Transverse colon (tissue), 4 donors: ENCODE results near the gene CCDC50.

Source experiments
- CTCF ChIP-seq, 5 experiments: fragments of 200-600 bp in 3 of 5; fragments of 450-650 bp in 2 of 5; sonication (generic) in 3 of 5; IDR thresholded peaks; 1 replicate in 2 of 5; 2 replicates in 3 of 5; pipeline ENCODE4 v1.5.1; 2016 to 2017; ENCODE audit warnings: antibody characterized with exemption in 5 of 5, inconsistent platforms in 3 of 5, mild to moderate bottlenecking in 2 of 5, moderate library complexity in 1 of 5
- EP300 ChIP-seq: sonication (generic); formaldehyde crosslinking; IDR thresholded peaks from one replicate; pipeline ENCODE4 v1.6.1; 2017; ENCODE audit warnings: antibody characterized with exemption, low read depth
- POLR2A ChIP-seq: fragments of 450-650 bp; IDR thresholded peaks from one replicate; pipeline ENCODE4 v1.6.1; 2016; ENCODE audit warnings: antibody characterized with exemption, mild to moderate bottlenecking, moderate library complexity
- POLR2AphosphoS5 ChIP-seq, 3 donors: sonication (generic); formaldehyde crosslinking; IDR thresholded peaks; one replicate each; pipeline ENCODE4 v1.6.1; 2016; ENCODE audit warnings: antibody characterized with exemption in 3 of 3

DNA sequence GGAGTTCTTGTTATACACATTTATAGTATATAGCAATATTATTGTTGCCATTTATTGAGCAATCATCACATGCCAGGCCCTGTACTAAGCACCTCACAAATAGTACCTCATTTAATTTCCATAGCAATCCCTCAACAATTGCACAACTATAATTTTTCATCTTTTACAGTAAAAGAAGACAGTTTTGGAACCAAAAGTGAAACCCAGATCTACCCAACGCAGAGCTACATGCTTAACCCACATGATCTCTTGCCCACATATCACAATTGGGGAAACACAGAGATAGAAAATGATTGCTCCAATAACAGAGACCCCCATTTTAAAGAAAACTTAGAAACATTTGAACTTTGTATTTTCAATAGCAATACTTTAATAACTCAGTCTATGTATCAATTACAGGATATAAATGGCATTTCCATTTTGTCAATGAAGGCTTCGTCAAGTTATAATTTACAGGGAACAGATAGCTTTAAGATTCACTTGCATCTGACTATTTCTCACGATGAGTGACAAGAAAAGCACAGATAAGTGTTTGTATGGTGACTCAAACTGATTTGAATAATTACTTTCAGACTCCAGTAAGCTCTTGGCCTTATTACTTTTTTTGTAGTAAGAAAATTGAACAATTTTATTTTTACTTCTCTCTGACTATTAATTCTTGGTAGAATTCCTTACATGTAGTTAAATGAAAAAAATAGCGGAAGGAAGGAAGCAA lies 38.7 kb upstream of the CCDC50 start:
- no peak for TF ChIP-seq CTCF (IDR thresholded peaks at IDR 0.05)
- TF ChIP-seq POLR2A: no peak
- TF ChIP-seq POLR2AphosphoS5 (IDR thresholded peaks at IDR 0.05): no peak
- TF ChIP-seq EP300: no peak
